Stimulated activated CD4-positive, alpha-beta T cell treated with anti-CD3 and anti-CD28 coated beads, TNF-alpha, amount 100 ng/mL, for 24 hours (primary cell): ENCODE results near the gene ANKRD22.
A peak's percentile ranks its signal among the peaks of the same experiment; 100 is the strongest.

Source experiments
- DNase-seq, 3 experiments: peaks; one replicate each; pipeline ENCODE4 v3.0.0-alpha.2; 2020; ENCODE audit warnings: low read depth in 3 of 3

Gene ANKRD22

GRCh38 chr10:88879534-88880281 is 28.1 kb upstream of the ANKRD22 start, which contains the start of gene STAMBPL1:
Gene STAMBPL1 (plus strand): TSS chr10:88880245. CDS start chr10:88901709, 21,464 bp downstream.
- peak; percentile 49 to 80 (median 63) for DNase-seq

DNA sequence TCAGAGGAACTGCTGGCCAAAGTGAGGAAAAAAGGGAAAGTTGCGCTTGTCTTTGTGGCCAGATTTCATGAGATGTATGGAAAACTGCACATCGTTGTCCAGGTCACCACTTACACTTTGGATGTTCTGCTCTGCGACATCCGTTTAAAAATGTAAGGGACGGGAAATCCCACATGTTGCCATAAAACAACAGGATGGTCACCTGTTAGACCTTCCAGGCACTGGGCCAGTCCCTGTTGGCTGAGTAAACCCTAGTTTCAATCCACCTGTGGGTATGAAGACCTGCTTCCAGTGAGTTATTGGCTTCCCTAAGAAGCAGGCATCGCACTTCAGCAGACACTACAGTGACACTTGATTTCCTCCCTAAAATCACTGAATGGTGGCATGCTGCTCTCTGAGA is 25.7 kb upstream of the ANKRD22 start:
- DNase-seq, result no peak

DNA sequence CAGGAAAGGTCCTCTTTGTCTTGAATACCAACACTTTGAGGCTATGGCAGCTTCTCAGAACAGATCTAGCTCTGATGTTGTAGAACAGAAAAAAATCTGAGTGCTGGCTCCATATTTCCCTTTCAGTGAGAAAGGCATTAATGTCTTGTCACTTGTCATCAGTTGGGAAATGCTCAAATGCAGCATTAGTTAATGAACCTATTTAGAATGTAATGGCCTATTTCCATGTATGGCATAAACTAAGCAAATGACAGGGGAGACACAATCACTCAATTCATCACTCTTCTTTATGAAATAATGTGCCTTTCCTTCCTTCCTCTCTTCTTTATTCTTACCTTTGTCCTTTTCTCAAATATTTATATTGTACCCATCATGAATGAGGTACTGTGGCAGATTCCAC is 23.4 kb upstream of the ANKRD22 start:
- no peak for DNase-seq

- no peak for DNase-seq
Observed at GRCh38 chr10:88874281-88874680, 22.6 kb upstream of the ANKRD22 start.

DNA sequence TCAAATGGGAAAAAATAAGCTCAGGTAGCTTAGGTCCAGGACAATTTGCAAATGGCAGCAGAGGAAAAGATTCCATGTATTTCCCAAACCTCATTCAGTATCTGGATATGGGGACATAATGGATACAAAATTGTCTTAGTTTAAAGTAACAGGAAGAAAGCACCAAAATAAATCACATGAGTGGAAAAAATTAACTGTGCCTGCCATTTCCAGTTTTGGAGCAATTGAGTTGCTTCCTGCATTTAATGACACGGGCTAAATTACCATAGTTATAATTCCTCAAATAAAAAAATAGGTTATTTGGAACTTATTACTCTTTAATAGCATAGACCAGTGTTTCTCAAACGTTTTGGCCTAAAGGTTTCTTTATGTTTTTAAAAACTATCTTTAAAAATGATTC is 22.1 kb upstream of the ANKRD22 start:
- DNase-seq, result no peak

DNA sequence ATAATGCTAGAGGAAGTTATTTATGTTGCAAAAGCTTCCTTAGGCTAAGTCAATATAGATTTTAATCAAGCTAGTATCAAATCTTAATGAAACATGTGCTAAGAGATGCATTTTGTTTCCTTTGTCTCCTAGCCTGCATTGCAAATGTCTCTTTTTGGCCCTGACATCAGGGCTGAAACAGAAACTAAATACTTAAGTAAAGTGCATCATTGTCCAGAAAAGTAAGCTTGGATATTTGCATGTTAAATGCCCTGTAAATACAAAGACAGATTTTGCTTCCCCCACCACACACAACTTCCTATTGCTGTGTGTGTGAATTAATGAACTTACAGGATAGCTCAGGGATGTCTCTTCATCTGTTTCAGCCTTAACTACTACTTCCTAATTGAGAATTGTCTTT is 18.4 kb upstream of the ANKRD22 start:
- DNase-seq, result no peak

GRCh38 chr10:88866454-88866853 is 14.8 kb upstream of the ANKRD22 start:
- no peak for DNase-seq

DNA sequence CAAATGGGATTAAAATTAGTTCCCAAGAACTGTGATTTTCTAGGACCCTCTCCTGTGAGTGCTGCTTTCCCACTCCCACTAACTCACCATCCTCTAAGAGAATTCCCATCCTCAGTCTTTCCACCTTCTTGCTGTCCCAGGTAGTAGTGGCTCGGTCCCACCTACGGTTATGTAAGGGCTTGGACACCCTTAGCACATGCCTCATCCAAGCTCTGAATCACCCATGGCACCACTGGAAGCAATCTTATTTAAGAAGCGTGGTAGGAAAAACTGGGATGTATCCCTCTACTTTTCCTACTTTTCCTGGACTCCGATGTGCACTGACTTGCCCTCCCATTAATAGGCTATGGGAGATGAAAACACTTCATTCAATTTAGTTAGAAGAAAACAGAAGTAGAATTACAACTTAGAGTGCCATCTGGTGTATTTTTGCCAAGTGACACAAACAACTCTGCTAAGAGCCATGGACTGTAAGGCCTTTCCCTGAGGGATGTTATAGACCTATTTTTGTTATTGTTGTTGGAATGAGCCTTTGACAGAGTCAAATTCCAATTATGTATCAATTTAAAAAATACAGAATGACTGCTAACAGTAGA is 13.7 kb upstream of the ANKRD22 start:
- no peak for DNase-seq

DNA sequence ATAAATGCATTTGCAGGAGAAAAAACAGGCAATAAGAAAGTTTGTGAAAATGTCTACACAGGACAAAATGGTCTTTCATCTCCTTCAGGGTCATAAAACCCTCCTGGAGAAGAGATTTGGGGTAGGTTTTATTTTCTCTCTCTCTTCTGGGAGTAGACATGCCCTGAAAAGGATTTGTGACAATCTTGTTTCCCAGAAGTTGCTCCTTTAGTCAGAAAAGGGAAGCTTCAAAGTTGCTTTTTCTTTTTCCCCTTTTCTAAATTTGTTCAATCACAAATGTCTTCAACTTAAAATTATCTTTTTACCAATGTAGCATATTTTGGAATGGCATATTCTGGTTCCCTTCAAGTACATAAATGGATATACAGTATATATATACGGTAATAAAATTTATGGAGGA is 9.4 kb upstream of the ANKRD22 start:
- DNase-seq, result no peak

DNA sequence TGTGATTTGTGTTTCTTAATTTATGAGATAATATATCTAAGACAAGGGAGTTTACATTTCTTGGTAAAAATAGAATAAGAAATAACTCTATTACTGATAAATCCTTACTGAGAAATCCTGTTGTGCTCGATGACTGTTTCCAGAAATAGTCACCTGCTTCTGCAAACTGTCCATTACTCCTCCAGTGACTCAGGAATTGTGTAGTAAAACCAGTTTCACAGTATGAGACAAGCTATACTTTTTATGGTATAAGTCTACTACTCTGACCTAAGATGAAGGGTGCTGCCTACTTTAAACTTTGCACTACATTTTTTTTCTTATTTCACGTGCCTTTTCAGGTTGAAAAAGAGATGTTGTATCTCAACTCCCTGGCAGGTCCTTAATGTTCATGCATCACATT is 6.8 kb upstream of the ANKRD22 start:
- DNase-seq, result no peak

GRCh38 chr10:88857831-88858230 is 6.2 kb upstream of the ANKRD22 start:
- no peak for DNase-seq

- no peak for DNase-seq
Observed at GRCh38 chr10:88854684-88855083, 3.0 kb upstream of the ANKRD22 start.

- no peak for DNase-seq
Observed at GRCh38 chr10:88853155-88853881, 1.7 kb upstream of the ANKRD22 start.

- no peak for DNase-seq
Observed at GRCh38 chr10:88852327-88852726, 683 bp upstream of the ANKRD22 start.

DNA sequence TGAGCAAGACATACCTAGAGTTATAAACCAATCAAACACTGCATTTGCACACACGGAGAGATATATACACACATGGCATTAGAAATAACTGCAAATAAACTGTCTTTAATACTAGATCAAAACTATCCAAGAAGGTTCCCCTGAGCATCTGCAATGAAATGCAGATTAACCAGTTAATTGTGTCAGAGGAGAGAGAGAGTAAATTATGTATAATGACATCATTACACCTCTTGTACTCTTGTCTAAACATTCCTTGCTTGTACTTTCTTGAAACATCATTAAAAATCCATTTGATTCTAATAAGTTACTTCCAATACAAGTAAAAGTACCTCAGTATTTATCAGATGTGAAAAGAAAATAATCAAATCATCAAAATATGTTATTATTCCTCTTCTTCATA is 932 bp downstream of the ANKRD22 start:
- no peak for DNase-seq

DNA sequence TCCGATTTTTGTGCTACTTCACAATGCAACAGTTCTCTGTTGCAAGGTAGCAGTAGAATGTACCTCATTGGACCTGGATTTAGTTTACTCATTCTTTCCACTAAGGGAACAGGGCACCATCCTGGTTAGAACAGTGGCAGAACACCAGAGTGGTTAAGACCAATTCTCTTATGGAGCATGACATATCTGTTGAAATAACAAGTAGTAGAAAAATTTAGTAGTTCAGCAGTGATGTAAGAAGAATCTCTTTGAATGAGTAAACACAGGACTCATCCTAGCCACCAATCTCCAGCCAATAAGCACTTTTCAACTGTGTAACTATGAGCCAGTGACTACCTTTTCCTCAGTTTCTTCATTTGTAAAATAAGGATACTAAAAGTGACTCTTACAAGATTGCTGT is 2.4 kb downstream of the ANKRD22 start:
- no peak for DNase-seq

DNA sequence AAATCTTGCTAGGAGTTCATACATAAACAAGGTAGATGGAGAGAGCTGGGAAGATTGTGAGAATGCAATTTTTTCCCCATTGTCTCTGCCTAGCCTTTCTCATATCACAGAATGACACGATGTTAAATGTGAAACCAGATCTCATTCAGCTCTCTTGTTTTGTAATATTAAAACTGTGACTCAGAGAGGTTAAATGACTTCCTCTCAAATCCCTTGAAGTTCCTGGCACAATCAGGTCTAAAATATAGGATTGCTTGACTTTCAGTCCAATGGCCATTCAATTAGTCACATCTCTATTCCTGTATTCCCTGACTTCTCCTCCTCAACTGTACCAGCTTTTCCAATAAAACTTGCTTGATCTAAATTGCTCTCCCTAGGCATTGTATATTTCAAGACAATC is 3.1 kb downstream of the ANKRD22 start:
- no peak for DNase-seq

- DNase-seq, result no peak
Observed at GRCh38 chr10:88843171-88843570, 8.5 kb downstream of the ANKRD22 start.

DNA sequence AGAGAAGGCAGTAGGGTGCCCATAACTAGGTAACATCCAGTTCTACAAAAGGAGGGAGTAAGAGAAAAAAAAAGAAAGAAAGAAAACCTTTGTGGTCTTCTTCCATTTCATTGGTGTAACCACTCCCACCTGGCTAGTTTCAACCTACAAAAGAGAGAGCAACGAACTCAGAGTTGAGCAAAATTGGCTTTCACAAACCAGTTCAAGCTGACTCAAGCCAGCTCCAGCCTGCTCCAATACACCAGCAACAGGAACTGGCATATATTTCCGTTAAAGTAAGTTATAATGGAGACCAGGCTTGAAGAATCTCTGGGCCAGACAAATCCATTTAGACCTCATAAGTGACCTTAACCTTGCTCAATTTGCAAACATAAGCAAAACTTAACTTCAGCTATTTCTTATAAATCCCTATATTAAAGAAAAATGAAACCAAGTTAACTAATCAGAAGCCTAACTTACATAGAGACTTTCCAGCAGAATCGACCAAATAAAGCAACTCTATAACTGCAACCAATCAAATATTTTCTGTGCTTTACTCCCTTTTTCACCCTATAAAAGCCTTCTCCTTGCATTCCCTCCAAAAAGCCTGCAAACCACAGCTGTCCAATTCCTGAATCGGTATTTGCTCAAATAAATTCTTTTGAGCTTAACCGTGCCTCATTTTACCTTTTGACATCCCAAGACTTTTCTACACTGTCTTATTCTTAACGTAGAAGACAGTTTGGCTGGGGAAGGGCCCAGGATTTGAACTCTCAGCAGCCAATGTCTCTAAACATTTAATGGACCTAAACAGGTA is 10.1 kb downstream of the ANKRD22 start:
- DNase-seq, result no peak

- no peak for DNase-seq
Observed at GRCh38 chr10:88840881-88841280, 10.8 kb downstream of the ANKRD22 start.

DNA sequence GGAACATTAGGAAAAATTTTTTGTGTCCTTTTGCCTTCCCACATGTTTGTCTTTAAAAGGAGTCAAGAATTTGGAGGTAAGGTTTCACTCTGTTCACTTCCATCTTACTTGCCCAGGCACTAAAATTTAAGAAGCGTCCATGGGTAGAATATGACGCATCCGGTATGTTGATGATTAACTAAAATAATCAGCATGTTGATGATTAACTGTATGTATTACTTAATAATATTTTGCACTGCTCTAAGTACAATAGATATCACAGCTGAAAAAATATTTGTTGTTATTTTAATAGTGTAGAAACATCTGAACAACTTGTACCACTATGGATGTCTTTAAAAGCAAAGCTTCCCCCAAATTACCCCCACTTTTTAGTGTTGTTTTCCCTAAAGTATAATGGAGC is 11.5 kb downstream of the ANKRD22 start:
- DNase-seq, result no peak

DNA sequence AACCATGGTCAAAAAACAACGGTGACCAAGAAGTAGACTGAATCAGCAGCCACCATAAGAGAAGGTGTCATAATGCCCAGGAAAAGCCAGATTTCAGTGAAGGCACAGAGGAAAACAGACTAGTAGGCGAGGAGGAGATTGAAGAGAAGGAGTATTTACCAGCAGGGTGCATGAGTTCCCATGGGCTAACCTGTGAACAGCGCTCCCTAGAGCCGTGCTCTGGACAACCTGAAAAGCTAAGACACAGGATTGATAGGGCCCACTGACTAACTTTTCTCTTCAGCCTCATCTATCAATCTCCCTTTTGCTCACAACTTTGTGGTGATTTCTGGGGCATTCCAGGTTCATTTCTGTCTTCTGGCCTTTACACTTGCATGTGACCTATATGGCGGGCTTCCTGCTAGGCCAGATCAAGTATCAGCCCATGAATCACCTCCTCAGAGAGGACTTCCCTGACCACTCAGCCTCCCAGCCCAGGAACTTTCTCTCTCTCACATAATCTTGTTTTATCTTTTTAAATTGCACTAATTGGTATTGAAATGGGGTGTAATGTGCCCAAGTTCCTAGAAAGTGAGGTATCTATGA is 12.8 kb downstream of the ANKRD22 start:
- DNase-seq, result no peak
